SHP77 (cell line): Measurements from ENCODE around the gene SMPD2.

Experiments used
- DNase-seq, 2 experiments: peaks; one replicate each; lab custom pipeline; 2025; lab: John Stamatoyannopoulos, UW

Gene SMPD2

GRCh38 chr6:109440331-109441068 is at the start of gene SMPD2, which contains the start of gene PPIL6:
SMPD2 (plus strand) TSS chr6:109440724; CDS start chr6:109441122, 398 bp downstream.
PPIL6 (minus strand) TSS chr6:109440628; CDS start chr6:109440590, 38 bp downstream.
- DNase-seq, result peak; percentile 83

- no peak for DNase-seq
These were observed 47.2 kb upstream of the SMPD2 start for GRCh38 chr6:109393157-109393885.

- no peak for DNase-seq
These were observed 46.6 kb upstream of the SMPD2 start for GRCh38 chr6:109393886-109394281.

GRCh38 chr6:109396046-109396718 is 44.3 kb upstream of the SMPD2 start:
- no peak for DNase-seq

- peak; percentile 9 to 15 for DNase-seq
These were observed 43.5 kb upstream of the SMPD2 start for GRCh38 chr6:109397020-109397419.

GRCh38 chr6:109406196-109406595 is 34.3 kb upstream of the SMPD2 start:
- no peak for DNase-seq

- no peak for DNase-seq
These were observed 29.5 kb upstream of the SMPD2 start for GRCh38 chr6:109411034-109411433.

GRCh38 chr6:109417646-109418045 is 22.9 kb upstream of the SMPD2 start:
- DNase-seq, result no peak

GRCh38 chr6:109420751-109421150 is 19.8 kb upstream of the SMPD2 start:
- no peak for DNase-seq

GRCh38 chr6:109421184-109421583 is 19.3 kb upstream of the SMPD2 start:
- DNase-seq, result no peak

- no peak for DNase-seq
These were observed 15.6 kb upstream of the SMPD2 start for GRCh38 chr6:109424946-109425345.

- DNase-seq, result no peak
These were observed 11.5 kb upstream of the SMPD2 start for GRCh38 chr6:109428889-109429477.

- no peak for DNase-seq
These were observed 11.0 kb upstream of the SMPD2 start for GRCh38 chr6:109429496-109429895.

- no peak for DNase-seq
These were observed 6.1 kb upstream of the SMPD2 start for GRCh38 chr6:109434456-109434855.

- no peak for DNase-seq
These were observed 4.5 kb upstream of the SMPD2 start for GRCh38 chr6:109436041-109436440.

GRCh38 chr6:109441069-109441816 is 719 bp downstream of the SMPD2 start:
- peak in 1 of 2 experiments; percentile 40 for DNase-seq

GRCh38 chr6:109442393-109442924 is 1.9 kb downstream of the SMPD2 start:
- DNase-seq, result no peak

GRCh38 chr6:109443425-109443950 is 3.0 kb downstream of the SMPD2 start:
- no peak for DNase-seq

GRCh38 chr6:109445382-109445781 is 4.9 kb downstream of the SMPD2 start:
- no peak for DNase-seq

- DNase-seq, result no peak
These were observed 5.5 kb downstream of the SMPD2 start for GRCh38 chr6:109446072-109446471.

- DNase-seq, result no peak
These were observed 6.0 kb downstream of the SMPD2 start for GRCh38 chr6:109446541-109446940.
